GM13977 (cell line): ENCODE results near the gene UXT.

ENCODE experiments used
- DNase-seq: peaks from one replicate; pipeline ENCODE4 v3.0.0; 2012; ENCODE audit warnings: low spot score
- CTCF ChIP-seq: IDR thresholded peaks from 2 replicates; pipeline ENCODE4 v1.5.1; 2012; ENCODE audit warnings: mild to moderate bottlenecking, control low read depth; ENCODE audit not compliant: insufficient read depth; ENCODE audit errors: extremely low read depth, missing control alignments
- in situ Hi-C: fragments of 300-500 bp; cut with MboI; formaldehyde crosslinking; loops from one replicate; pipeline ENCODE4 v1.12.0; 2022; ENCODE audit warnings: low sequenced_read_pairs, low pct_unique_long_range_greater_than_20kb, mixed read lengths, inconsistent platforms; ENCODE audit not compliant: unreplicated experiment

UXT gene

GRCh38 chrX:47619486-47620302 lies 39.3 kb downstream of the UXT start, which contains the start of gene SYN1:
Gene SYN1 (minus strand): TSS chrX:47619857. CDS start chrX:47619728, 129 bp downstream.
- in situ Hi-C loops, result no loop called here
- peak; percentile 51 for TF ChIP-seq CTCF
- DNase-seq, result peak; percentile 94

DNA sequence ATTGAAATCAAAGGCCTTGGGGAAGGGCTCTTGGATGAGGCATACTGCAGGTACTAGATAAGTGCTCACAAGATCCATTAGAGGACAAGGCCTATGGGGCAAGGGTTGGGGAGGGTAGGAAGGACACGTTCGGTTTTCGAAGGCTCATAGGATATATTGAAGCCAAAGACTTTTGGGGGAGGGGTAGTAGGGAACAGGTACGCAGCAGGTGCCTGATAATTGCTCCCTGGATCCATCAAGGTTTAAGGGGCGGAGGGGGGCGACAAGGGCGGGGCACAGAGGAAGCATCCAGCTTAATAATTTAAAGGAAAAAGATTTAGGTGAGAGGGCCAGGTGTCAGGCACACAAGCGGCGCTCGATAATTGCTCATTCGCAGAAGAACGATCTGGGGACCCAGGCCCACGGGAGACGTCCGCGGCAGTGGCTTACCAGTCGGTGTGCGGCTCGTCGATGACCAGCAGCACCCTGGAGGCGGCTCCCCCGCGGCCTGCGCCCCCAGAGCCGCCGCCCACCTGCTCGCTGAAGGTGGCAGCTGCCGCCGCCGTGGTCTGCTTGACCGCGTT lies 40.0 kb downstream of the UXT start:
- TF ChIP-seq CTCF, result no peak
- in situ Hi-C loops, result no loop called here
- DNase-seq, result no peak

GRCh38 chrX:47614618-47615017 lies 44.4 kb downstream of the UXT start:
- no peak for DNase-seq
- in situ Hi-C loops, result no loop called here
- no peak for TF ChIP-seq CTCF

DNA sequence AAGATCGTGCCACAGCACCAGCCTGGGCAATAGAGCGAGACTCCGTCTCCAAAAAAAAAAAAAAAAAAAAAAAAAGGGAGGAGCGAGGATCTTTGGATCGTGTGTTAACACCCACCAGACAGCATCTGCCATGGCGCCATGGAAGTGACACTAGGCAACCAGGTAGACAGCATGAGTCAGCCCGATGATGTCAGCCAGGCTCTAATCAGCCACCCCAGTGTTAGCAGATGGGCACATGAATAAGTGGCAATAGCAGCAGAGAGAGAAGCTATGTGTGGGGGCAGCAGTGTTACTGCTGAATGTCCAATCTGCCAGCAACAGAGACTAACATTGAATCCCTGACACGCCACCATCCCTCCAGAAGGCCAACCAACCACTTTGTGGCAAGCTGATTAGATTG lies 45.9 kb downstream of the UXT start:
- in situ Hi-C loops, result no loop called here
- TF ChIP-seq CTCF, result no peak
- no peak for DNase-seq

DNA sequence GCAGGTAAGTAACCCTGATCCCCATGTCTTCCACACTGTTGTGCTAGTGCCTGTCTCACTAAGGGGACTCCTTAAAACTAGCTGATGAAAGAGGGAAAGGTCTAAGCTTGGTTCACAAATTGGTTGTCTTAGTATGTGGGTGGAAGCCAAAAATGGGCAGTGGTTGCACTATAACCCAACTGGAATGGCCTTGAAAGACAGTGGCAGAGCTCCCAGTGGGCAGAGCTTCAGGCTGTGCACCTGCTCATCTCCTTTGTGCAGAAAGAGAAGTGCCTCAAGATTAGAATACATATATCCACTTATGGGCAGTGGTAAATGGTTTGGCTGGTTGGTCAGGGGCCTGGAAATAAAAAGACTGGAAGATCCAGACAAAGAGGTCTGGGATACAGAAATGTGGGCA lies 46.6 kb downstream of the UXT start:
- in situ Hi-C loops, result no loop called here
- TF ChIP-seq CTCF, result no peak
- no peak for DNase-seq

GRCh38 chrX:47611926-47612325 lies 47.1 kb downstream of the UXT start:
- DNase-seq, result no peak
- in situ Hi-C loops, result no loop called here
- no peak for TF ChIP-seq CTCF
